IPS DF 19.7 (cell line): ENCODE results near the gene TUT1.

Source experiments
- DNase-seq: peaks from one replicate; pipeline ENCODE4 v3.0.0-alpha.2; 2013; ENCODE audit warnings: low read depth, low spot score

TUT1 gene

GRCh38 chr11:62542111-62542745 is 49.1 kb downstream of the TUT1 start:
- no peak for DNase-seq

- DNase-seq, result no peak
Observed at GRCh38 chr11:62540804-62541701, 50.3 kb downstream of the TUT1 start.

GRCh38 chr11:62539238-62539925 is 51.9 kb downstream of the TUT1 start:
- no peak for DNase-seq

- no peak for DNase-seq
Observed at GRCh38 chr11:62538470-62539237, 52.7 kb downstream of the TUT1 start.

- no peak for DNase-seq
Observed at GRCh38 chr11:62536301-62536957, 54.9 kb downstream of the TUT1 start.

GRCh38 chr11:62535802-62536201 is 55.5 kb downstream of the TUT1 start:
- DNase-seq, result no peak

- DNase-seq, result no peak
Observed at GRCh38 chr11:62534779-62535545, 56.4 kb downstream of the TUT1 start.

- DNase-seq, result no peak
Observed at GRCh38 chr11:62532096-62532495, 59.2 kb downstream of the TUT1 start.
